C4-2B (cell line): ENCODE results near the gene NDUFV2.

ENCODE experiments used
- CTCF ChIP-seq: fragments of 450-650 bp; conservative IDR thresholded peaks from 2 replicates; pipeline ENCODE4 v1.5.1; 2017; ENCODE audit warnings: mild to moderate bottlenecking
- ZFX ChIP-seq: fragments of 450-650 bp; IDR thresholded peaks from 2 replicates; pipeline ENCODE4 v1.6.1; 2017

GRCh38 chr18:9174302-9174701 is 71.8 kb downstream of the NDUFV2 start:
- TF ChIP-seq CTCF: no peak
- TF ChIP-seq ZFX: no peak
